H1 (cell line): Measurements from ENCODE around the gene KCNMA1. TPM values are rescaled to one million over a fixed set of nuclear protein-coding genes. Genes with fewer than 3 reads are reported as not detected.

Source experiments
- CTCF ChIA-PET: fragments of 300-600 bp; sonication (Branson Sonifier 250); formaldehyde crosslinking; loops from one replicate; lab custom pipeline; 2021; ENCODE audit not compliant: partially characterized antibody; lab: Charles Lee
- POLR2A ChIA-PET: fragments of 300-600 bp; sonication (Branson Sonifier 250); formaldehyde crosslinking; loops from one replicate; lab custom pipeline; 2021; ENCODE audit warnings: inconsistent platforms; ENCODE audit not compliant: partially characterized antibody; lab: Charles Lee
- DNase-seq, 2 experiments: peaks; one replicate each; pipeline versions ENCODE4 v3.0.0 to v3.0.0-alpha.2; 2010 to 2022; ENCODE audit warnings: low spot score in 2 of 2, low read depth in 1 of 2, mixed read lengths in 1 of 2
- FAIRE-seq: peaks from 2 replicates; lab custom pipeline; 2011; peaks lifted over from hg19 to GRCh38; lab: Jason Lieb, UNC
- H2AFZ ChIP-seq: 2 replicates; pipeline ENCODE4 v1.8.1; 2012; ENCODE audit warnings: low read length, inconsistent platforms
- H2AK5ac ChIP-seq: 2 replicates; pipeline ENCODE4 v1.6.1; 2013; ENCODE audit warnings: low read depth, low read length
- H2BK120ac ChIP-seq: replicated peaks from 2 replicates; pipeline ENCODE3; 2013; ENCODE audit warnings: low read depth, low read length, inconsistent platforms
- H2BK12ac ChIP-seq: 2 replicates; pipeline ENCODE4 v1.6.1; 2013; ENCODE audit warnings: low read depth, low read length
- H2BK15ac ChIP-seq: 2 replicates; pipeline ENCODE4 v1.6.1; 2013; ENCODE audit warnings: low read length
- H2BK20ac ChIP-seq: 2 replicates; pipeline ENCODE4 v1.6.1; 2013; ENCODE audit warnings: low read length
- H2BK5ac ChIP-seq: 2 replicates; pipeline ENCODE4 v1.6.1; 2013; ENCODE audit warnings: low read depth, low read length
- H3K14ac ChIP-seq: 2 replicates; pipeline ENCODE4 v1.6.1; 2013; ENCODE audit warnings: inconsistent platforms; ENCODE audit not compliant: insufficient read length
- H3K18ac ChIP-seq: 2 replicates; pipeline ENCODE4 v1.6.1; 2013; ENCODE audit warnings: low read length; ENCODE audit errors: extremely low read depth
- H3K23ac ChIP-seq: 2 replicates; pipeline ENCODE4 v1.6.1; 2013; ENCODE audit warnings: inconsistent platforms; ENCODE audit not compliant: insufficient read length
- H3K23me2 ChIP-seq: 2 replicates; pipeline ENCODE4 v1.6.1; 2013; ENCODE audit warnings: low read depth, low read length
- H3K27ac ChIP-seq: 2 replicates; pipeline ENCODE4 v1.6.1; 2011; ENCODE audit warnings: low read depth, low read length, inconsistent platforms
- H3K27me3 ChIP-seq, 4 experiments: replicated peaks in 1 of 4; 1 replicate in 1 of 4; 2 replicates in 3 of 4; pipeline versions ENCODE4 v1.6.1 to v1.8.1; 2011 to 2013; ENCODE audit warnings: low read length in 3 of 4, mild to moderate bottlenecking in 3 of 4, inconsistent platforms in 2 of 4, mixed read lengths in 2 of 4, moderate library complexity in 1 of 4; ENCODE audit not compliant: control insufficient read depth in 3 of 4, insufficient read depth in 3 of 4; ENCODE audit errors: extremely low read depth in 1 of 4
- H3K36me3 ChIP-seq, 4 experiments: 2 replicates each; pipeline versions ENCODE4 v1.6.1 to v1.8.1; 2011 to 2013; ENCODE audit warnings: mild to moderate bottlenecking in 4 of 4, low read length in 3 of 4, moderate library complexity in 2 of 4, control low read depth in 1 of 4, inconsistent platforms in 1 of 4; ENCODE audit not compliant: insufficient read depth in 4 of 4, control insufficient read depth in 2 of 4
- H3K4ac ChIP-seq: replicated peaks from 2 replicates; pipeline ENCODE3; 2013; ENCODE audit warnings: low read length, low read depth, mixed read lengths, inconsistent platforms; ENCODE audit not compliant: insufficient read length
- H3K4me1 ChIP-seq, 4 experiments: replicated peaks in 1 of 4; 1 replicate in 1 of 4; 2 replicates in 3 of 4; pipeline versions ENCODE4 v1.6.1 to v1.8.1; 2011 to 2013; ENCODE audit warnings: low read length in 3 of 4, inconsistent platforms in 2 of 4, mixed read lengths in 1 of 4; ENCODE audit not compliant: insufficient read depth in 4 of 4, control insufficient read depth in 3 of 4
- H3K4me2 ChIP-seq, 2 experiments: 2 replicates each; pipeline versions ENCODE4 v1.6.1 to v1.8.1; 2011 to 2013; ENCODE audit warnings: low read depth in 2 of 2, low read length in 2 of 2, control low read depth in 1 of 2, inconsistent platforms in 1 of 2, mild to moderate bottlenecking in 1 of 2; ENCODE audit not compliant: insufficient read depth in 1 of 2
- H3K4me3 ChIP-seq, 4 experiments: fragments of 200-600, 300-600 bp in 1 of 4; sonication (generic), shearing (Covaris generic), sonication (Bioruptor Twin) in 1 of 4; 2 replicates each; pipeline versions ENCODE4 v1.5.1 to v1.8.1; 2011 to 2016; ENCODE audit warnings: low read length in 4 of 4, low read depth in 3 of 4, control low read depth in 2 of 4, inconsistent platforms in 2 of 4, mild to moderate bottlenecking in 2 of 4, mixed read lengths in 1 of 4, moderate library complexity in 1 of 4; ENCODE audit not compliant: insufficient read depth in 2 of 4; ENCODE audit errors: extremely low read depth in 1 of 4
- H3K56ac ChIP-seq: replicated peaks from 2 replicates; pipeline ENCODE3; 2013; ENCODE audit warnings: low read depth, mild to moderate bottlenecking, mixed read lengths, low read length, inconsistent platforms; ENCODE audit not compliant: insufficient read length
- H3K79me1 ChIP-seq: 2 replicates; pipeline ENCODE4 v1.6.1; 2013; ENCODE audit warnings: low read depth, low read length, control low read depth
- H3K79me2 ChIP-seq, 2 experiments: 2 replicates each; pipeline versions ENCODE4 v1.6.1 to v1.8.1; 2012 to 2013; ENCODE audit warnings: low read length in 2 of 2, mild to moderate bottlenecking in 2 of 2, inconsistent platforms in 1 of 2; ENCODE audit not compliant: insufficient read depth in 2 of 2, control insufficient read depth in 1 of 2
- H3K9ac ChIP-seq, 4 experiments: replicated peaks in 1 of 4; 1 replicate in 1 of 4; 2 replicates in 3 of 4; pipeline versions ENCODE4 v1.6.1 to v1.8.1; 2011 to 2013; ENCODE audit warnings: low read depth in 3 of 4, low read length in 3 of 4, control low read depth in 2 of 4, mild to moderate bottlenecking in 2 of 4, moderate library complexity in 2 of 4, inconsistent platforms in 1 of 4; ENCODE audit errors: extremely low read depth in 1 of 4
- H3K9me3 ChIP-seq, 2 experiments: 2 replicates each; pipeline versions ENCODE4 v1.6.1 to v1.8.1; 2012 to 2013; ENCODE audit warnings: mild to moderate bottlenecking in 2 of 2, moderate library complexity in 2 of 2, control low read depth in 1 of 2, inconsistent platforms in 1 of 2, low read depth in 1 of 2, low read length in 1 of 2, mixed read lengths in 1 of 2; ENCODE audit not compliant: insufficient read depth in 2 of 2
- H4K20me1 ChIP-seq, 2 experiments: replicated peaks in 1 of 2; 2 replicates each; pipeline versions ENCODE3 to v1.8.1; 2011 to 2013; ENCODE audit warnings: inconsistent platforms in 2 of 2, low read length in 2 of 2, mild to moderate bottlenecking in 1 of 2; ENCODE audit not compliant: insufficient read depth in 2 of 2, control insufficient read depth in 1 of 2
- H4K5ac ChIP-seq: 2 replicates; pipeline ENCODE4 v1.6.1; 2013; ENCODE audit warnings: low read length, low read depth, mixed read lengths, inconsistent platforms; ENCODE audit not compliant: insufficient read length
- H4K8ac ChIP-seq: 2 replicates; pipeline ENCODE4 v1.8.0; 2013; ENCODE audit warnings: mild to moderate bottlenecking, moderate library complexity, low read length, inconsistent platforms; ENCODE audit not compliant: insufficient read depth; ENCODE audit errors: extremely low read depth
- H4K91ac ChIP-seq: replicated peaks from 2 replicates; pipeline ENCODE3; 2013; ENCODE audit warnings: low read length, mixed read lengths, inconsistent platforms; ENCODE audit not compliant: insufficient read length
- SP4 ChIP-seq: IDR thresholded peaks from 2 replicates; pipeline ENCODE4 v1.6.1; 2012; ENCODE audit warnings: low read length, inconsistent platforms
- WGBS, 2 experiments: shearing (Covaris generic) in 1 of 2; methylation state at CpG; one replicate each; pipeline versions ENCODE4 v1.1.6 to v1.1.7; 2013 to 2015; ENCODE audit warnings: low lambda C conversion rate in 2 of 2, mixed read lengths in 2 of 2, inconsistent platforms in 1 of 2, low coverage in 1 of 2, missing lambda C conversion rate in 1 of 2; ENCODE audit not compliant: insufficient replicate concordance in 2 of 2, insufficient coverage in 1 of 2, insufficient read length in 1 of 2; ENCODE audit errors: extremely low coverage in 1 of 2, missing lambda C conversion rate in 1 of 2; 5-methylcytosine and 5-hydroxymethylcytosine counted together
- polyA plus RNA-seq, 7 experiments: library from polyadenylated mRNA; depleted of rRNA in 3 of 7; stranded (reverse) in 5 of 7; unstranded in 2 of 7; fragments of >200 nt in 5 of 7; fragments of 200-250 nt in 2 of 7; gene quantifications; 1 replicate in 5 of 7; 2 replicates in 1 of 7; 4 replicates in 1 of 7; pipeline versions ENCODE4 v1.2.1 to v1.2.3, GENCODE V29; 2011 to 2013; ENCODE audit warnings: missing spikeins in 2 of 7, mixed read lengths in 2 of 7
- total RNA-seq: library from RNA; stranded (reverse); fragmentation: NEBNext Ultra II Directional; extraction: Animal tissue kit (Norgen Biotek cat#: 25700); gene quantifications from 2 replicates; pipeline ENCODE4 v1.2.1, GENCODE V29; 2021

Gene KCNMA1
- total and polyA plus RNA-seq, 2 of the 8 experiments (the other 6 are each of a cell fraction or from before 2014, with no cell fraction given) = 10.2 to 11.1 TPM

DNA sequence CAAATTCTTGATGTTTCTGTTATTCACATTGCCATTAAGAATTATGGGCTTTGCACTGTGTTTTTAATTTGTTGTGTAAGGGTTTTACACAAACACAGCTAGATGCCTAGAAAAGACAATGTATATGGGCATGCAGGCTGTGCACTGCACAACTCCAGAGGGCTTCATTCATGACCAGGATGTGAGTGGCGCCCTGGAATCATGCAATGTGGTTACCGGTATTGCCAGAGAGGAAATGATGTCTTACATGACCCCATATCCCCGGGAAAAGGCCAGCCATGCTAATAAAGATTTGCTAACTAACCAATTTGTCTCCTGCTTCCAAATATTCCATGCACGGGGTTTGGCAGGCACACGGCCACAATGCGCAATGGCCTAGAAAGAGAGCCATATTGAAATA, 16.9 kb downstream of the KCNMA1 start:
- Histone ChIP-seq H2AK5ac (no peak overlapping the region), H4K5ac (no peak overlapping the region)

More for the DNA sequence above, 16.9 kb downstream of the KCNMA1 start:
- H3K9ac ChIP-seq = no peak overlapping the region
- no peaks in the 10 kb centered on the region for H3K9me3 ChIP-seq
- no peak overlapping the region for H2BK15ac ChIP-seq
- no peak overlapping the region for H2BK120ac ChIP-seq
- no peak overlapping the region for H4K91ac ChIP-seq
- TF ChIP-seq SP4 = no peak
- no peak overlapping the region for H3K18ac ChIP-seq
- H3K56ac ChIP-seq = no peak overlapping the region
- H3K36me3 ChIP-seq = no peaks in the 10 kb centered on the region
- H3K4ac ChIP-seq = no peak overlapping the region
- DNase-seq = no peak
- ChIA-PET CTCF (interaction anchor here (0.9 to 2.0 kb wide), 3 partner anchors 9 to 447 kb away, joined by 3 to 8 read pairs (median 5); no protein-coding TSS in a partner anchor), POLR2A (no interaction called here)
- no peak overlapping the region for H3K27ac ChIP-seq
- H3K14ac ChIP-seq = no peak overlapping the region
- no peaks in the 10 kb centered on the region for H3K27me3 ChIP-seq
- H2BK12ac ChIP-seq = no peak overlapping the region
- H4K8ac ChIP-seq = no peak overlapping the region
- no peak overlapping the region for H2BK20ac ChIP-seq
- H3K4me2 ChIP-seq = no peak overlapping the region
- H3K4me1 ChIP-seq = no peaks in the 10 kb centered on the region
- H3K4me3 ChIP-seq = no peak overlapping the region
- H3K23me2 ChIP-seq = no peaks in the 10 kb centered on the region
- H2AFZ ChIP-seq = no peak overlapping the region
- WGBS, 2 experiments = 93% methylated on average over 6 of the region's 6 CpGs; no CpG with 5 or more reads in 1 of the 2 experiments
- H3K79me1 ChIP-seq = no peaks in the 10 kb centered on the region; the same call in 1 of the 2 replicates
- no peak overlapping the region for H2BK5ac ChIP-seq
- H3K23ac ChIP-seq = no peak overlapping the region
- H4K20me1 ChIP-seq = no peaks in the 10 kb centered on the region
- H3K79me2 ChIP-seq = no peaks in the 10 kb centered on the region
- no peak for FAIRE-seq
